Fibroblast of mammary gland (primary cell): ENCODE data around the gene LSM6.

Experiments
- DNase-seq: peaks from one replicate; pipeline ENCODE4 v3.0.0-alpha.2; 2010; ENCODE audit warnings: low read depth
- H3K4me3 ChIP-seq: 2 replicates; pipeline ENCODE4 v1.5.1; 2011; ENCODE audit warnings: low read depth, mild to moderate bottlenecking, low read length, moderate library complexity; ENCODE audit not compliant: control insufficient read depth
- TF ChIP-seq, protein P1 (sequence below): conservative IDR thresholded peaks from 2 replicates; pipeline ENCODE4 v1.5.1; 2011; ENCODE audit warnings: low read depth, low read length, inconsistent platforms; ENCODE audit not compliant: control insufficient read depth, insufficient read depth

The LSM6 gene

DNA sequence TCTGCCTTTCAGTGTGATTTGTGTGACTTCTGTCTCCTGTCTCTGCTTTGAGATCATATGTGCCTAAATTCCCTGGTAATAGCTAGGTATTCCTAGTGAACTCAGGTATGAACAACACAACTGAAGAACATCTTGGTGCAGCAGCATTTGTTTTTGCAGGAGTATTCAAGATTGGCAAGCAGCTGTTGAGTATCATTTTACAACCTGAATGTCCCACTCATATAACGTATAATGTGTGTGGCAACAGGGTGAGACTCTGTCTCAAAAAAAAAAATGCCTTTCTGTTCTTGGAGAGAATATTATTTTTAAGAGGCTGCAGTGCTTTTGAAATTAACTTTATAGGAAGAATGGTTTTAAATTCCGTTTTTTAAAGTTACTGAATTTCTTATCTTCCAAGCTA is 7.7 kb downstream of the LSM6 start:
- TF ChIP-seq, protein P1, sequence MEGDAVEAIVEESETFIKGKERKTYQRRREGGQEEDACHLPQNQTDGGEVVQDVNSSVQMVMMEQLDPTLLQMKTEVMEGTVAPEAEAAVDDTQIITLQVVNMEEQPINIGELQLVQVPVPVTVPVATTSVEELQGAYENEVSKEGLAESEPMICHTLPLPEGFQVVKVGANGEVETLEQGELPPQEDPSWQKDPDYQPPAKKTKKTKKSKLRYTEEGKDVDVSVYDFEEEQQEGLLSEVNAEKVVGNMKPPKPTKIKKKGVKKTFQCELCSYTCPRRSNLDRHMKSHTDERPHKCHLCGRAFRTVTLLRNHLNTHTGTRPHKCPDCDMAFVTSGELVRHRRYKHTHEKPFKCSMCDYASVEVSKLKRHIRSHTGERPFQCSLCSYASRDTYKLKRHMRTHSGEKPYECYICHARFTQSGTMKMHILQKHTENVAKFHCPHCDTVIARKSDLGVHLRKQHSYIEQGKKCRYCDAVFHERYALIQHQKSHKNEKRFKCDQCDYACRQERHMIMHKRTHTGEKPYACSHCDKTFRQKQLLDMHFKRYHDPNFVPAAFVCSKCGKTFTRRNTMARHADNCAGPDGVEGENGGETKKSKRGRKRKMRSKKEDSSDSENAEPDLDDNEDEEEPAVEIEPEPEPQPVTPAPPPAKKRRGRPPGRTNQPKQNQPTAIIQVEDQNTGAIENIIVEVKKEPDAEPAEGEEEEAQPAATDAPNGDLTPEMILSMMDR: no peak

DNA sequence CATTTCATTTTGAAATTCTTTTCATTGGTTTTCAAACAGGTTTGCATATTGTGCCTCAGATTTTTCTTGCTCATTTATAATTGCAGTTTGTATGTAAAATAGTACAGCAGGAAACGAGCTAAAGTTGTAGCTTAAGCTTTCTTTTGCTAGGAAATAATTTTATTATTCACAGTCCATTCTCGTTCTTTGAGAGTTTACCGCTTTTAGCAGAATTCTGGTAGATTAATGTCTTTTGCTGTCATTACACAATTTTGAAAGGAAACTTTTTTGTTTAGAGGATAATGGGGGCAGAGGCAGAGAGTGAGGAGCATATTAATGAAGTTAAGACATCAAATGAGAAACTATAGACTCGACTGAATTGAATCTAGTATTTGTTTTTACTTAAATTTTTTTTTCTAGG is 10.5 kb downstream of the LSM6 start:
- H3K4me3 ChIP-seq: no peak overlapping the region
- TF ChIP-seq, protein P1: no peak
- no peak for DNase-seq

More for the DNA sequence above, 7.7 kb downstream of the LSM6 start:
- H3K4me3 ChIP-seq: no peak overlapping the region
- no peak for DNase-seq

DNA sequence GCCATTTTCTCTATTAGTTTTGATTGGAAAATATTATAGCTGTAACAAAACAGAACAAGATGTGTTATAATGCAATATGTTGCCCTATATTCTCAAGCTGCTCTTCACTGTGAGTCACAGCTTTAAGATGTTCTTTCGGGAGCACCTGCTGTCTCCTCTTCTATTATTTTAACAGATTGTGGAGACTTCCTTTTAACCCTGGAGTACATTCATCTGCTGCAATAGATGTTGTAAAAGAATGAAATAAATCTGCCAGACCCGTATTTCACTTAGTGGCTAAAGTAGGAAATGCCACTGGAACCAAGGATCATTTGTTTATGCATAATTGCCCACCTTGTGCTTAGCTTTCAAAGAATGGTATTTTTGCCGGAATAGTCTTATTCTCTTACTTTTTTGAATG is 11.1 kb downstream of the LSM6 start:
- DNase-seq: no peak
- TF ChIP-seq, protein P1: no peak
- H3K4me3 ChIP-seq: no peak overlapping the region

DNA sequence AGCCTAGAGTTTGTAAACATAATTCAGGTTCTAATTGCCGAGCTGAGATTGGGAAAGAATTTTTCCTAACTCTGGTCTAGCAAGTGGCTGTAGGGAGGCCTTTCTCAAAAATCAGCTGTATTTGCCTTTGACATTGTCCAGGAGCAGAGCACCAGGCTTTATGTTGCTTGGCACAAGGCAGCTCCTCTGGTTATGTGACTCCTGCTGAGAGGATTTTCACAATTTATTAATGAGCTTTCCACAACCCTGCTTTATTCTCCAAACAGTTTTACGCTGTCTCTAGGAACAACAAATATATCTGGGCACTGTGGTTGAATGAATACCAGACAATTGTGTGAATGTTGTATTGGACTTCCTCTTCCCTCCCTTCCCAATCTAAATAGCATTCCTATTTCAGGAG is 14.9 kb downstream of the LSM6 start:
- DNase-seq: no peak
- H3K4me3 ChIP-seq: no peak overlapping the region
- TF ChIP-seq, protein P1: no peak

DNA sequence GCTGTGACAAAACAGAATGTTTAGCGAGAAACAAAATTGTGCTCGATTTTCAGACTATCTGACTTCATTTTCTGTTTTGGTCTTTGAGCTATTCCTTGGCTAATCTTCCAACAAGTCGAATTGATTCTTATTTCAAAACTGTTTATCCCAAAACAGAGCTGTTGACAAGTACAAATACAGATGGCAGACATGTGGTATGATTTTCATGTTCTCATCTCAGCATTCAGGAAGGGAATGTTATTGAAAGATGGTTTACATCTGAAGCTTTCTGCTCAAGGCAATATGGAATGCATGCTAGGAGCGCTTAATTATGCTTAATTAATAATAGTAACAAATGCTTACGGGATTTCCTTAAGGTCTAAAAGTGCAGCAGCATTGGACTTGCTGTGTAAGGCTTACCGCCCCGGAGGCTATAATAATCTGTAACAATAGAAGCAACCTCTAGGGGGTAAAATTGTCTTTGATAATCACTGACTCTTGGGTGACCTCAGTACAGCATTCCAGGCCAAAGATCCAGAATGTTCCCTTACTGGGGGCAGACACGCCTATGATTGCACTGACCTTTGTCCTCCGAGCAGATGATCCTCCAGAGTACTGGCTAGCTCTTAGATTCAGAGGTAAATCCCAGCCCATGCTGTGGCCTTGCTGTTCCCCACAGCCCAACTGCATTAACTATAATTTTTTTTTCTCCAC is 16.4 kb downstream of the LSM6 start:
- no peak overlapping the region for H3K4me3 ChIP-seq
- TF ChIP-seq, protein P1: peak; percentile 12
- peak; percentile 36 for DNase-seq

DNA sequence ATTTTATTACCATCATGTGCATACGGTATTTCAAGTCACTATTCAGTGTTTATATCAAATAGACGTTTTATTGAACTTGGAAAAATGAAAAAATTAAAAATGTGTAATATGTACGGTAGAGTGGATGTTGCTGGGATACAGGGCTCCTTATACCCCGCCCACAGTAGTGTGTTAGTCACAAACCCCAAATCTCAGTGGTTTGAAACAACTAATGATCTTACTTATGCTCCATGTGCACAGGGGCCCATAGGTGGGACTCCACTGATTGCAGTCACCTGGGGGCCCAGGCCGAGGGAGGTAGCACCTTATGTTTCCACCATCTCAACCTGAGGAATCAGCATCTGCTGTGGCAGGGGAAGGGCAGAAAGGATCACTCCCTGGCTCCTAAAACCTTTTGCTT is 18.1 kb downstream of the LSM6 start:
- no peak for DNase-seq
- TF ChIP-seq, protein P1: no peak
- H3K4me3 ChIP-seq: no peak overlapping the region
